Measurements from ENCODE around the gene HBD.

The HBD gene

DNA sequence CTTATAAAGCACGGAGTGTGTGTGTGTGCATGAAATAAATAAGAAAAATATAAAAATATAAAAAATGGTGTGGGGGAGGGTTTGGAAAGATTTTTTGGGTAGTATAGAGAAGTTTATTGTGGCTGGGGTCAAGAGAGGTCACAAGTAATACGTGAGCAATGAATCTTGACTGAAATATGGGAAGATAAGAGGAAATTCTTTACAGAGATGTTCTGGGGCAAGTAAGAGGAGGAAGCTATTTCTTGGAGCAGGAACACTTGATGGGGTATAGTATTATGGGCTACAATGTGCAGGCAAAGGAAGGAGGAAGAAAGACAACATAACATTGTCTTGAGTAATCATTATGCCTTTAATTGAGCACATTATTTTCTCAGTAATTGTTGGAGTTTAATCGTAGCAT is 2.1 kb downstream of the HBD start:
- no peak for DNase-seq

DNA sequence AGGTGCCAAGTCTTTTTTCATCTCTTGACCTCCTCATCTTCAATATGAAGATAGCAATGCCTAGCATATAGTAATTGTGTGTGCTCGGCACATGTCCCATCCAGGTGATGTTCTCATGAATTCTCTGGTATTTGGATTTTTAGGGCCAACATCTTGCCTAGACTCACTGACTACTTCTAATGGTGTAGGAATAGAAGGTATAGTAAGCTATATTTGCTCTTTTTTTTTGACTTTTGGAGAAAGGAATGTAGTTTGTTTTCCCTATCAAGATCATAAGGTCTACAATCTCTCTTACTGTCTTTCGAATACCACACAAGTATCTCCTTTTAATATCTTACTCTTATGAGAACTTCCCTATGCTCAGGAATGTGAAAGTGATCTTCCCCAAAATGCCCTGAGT is 3.2 kb downstream of the HBD start:
- DNase-seq, result no peak

GRCh38 chr11:5230266-5230665 is 4.0 kb downstream of the HBD start:
- DNase-seq, result no peak

DNA sequence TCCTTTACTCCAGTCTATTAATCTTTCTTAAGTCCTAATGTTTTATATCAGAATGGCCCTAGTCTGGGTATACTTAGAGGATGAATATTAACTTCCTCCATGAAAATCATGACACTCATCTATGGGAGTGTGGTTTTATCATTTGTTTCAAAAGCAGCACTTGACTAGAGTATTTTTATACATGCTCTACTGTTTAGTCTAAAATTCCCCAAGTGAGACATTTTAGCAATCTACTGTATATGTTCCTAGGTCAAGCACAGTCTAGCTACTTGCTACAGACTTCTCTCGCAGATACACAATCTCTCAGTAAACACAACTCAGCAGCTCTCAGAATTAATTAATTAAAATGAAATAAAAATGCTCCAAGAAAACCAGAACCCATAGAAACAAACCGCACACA is 4.5 kb downstream of the HBD start:
- no peak for DNase-seq

DNA sequence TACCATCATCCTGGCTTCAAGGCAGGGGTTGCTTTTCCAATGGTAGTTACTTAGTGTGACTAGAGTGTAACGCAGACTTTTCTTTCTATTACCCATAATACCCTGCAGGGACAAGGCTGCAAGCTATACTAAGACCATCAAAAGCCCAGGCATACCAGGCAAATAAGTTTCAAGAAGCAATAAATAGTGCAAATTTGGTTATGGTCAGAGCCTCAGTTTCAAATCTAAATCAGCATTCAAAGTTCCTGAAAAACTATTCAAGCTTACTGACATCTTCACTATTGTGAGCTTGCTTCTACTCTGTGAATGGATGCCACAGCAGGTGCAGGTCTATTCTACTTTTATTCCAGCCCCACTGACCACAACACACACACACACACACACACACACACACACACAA is 4.9 kb downstream of the HBD start:
- no peak for DNase-seq

- DNase-seq, result no peak
Observed at GRCh38 chr11:5228124-5228523, 6.2 kb downstream of the HBD start.

GRCh38 chr11:5227681-5228080 is 6.6 kb downstream of the HBD start:
- DNase-seq, result no peak

DNA sequence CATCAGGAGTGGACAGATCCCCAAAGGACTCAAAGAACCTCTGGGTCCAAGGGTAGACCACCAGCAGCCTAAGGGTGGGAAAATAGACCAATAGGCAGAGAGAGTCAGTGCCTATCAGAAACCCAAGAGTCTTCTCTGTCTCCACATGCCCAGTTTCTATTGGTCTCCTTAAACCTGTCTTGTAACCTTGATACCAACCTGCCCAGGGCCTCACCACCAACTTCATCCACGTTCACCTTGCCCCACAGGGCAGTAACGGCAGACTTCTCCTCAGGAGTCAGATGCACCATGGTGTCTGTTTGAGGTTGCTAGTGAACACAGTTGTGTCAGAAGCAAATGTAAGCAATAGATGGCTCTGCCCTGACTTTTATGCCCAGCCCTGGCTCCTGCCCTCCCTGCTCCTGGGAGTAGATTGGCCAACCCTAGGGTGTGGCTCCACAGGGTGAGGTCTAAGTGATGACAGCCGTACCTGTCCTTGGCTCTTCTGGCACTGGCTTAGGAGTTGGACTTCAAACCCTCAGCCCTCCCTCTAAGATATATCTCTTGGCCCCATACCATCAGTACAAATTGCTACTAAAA is 7.5 kb downstream of the HBD start, which contains the start of gene HBB:
TSS of gene HBB (minus strand) at position 340 of the 579 bp plus-strand sequence. CDS start at position 290, 50 bp downstream.
- no peak for DNase-seq

DNA sequence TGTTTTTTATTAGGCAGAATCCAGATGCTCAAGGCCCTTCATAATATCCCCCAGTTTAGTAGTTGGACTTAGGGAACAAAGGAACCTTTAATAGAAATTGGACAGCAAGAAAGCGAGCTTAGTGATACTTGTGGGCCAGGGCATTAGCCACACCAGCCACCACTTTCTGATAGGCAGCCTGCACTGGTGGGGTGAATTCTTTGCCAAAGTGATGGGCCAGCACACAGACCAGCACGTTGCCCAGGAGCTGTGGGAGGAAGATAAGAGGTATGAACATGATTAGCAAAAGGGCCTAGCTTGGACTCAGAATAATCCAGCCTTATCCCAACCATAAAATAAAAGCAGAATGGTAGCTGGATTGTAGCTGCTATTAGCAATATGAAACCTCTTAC is 8.8 kb downstream of the HBD start:
- no peak for DNase-seq

GRCh38 chr11:5224538-5225479 is 9.5 kb downstream of the HBD start:
- DNase-seq, result no peak

DNA sequence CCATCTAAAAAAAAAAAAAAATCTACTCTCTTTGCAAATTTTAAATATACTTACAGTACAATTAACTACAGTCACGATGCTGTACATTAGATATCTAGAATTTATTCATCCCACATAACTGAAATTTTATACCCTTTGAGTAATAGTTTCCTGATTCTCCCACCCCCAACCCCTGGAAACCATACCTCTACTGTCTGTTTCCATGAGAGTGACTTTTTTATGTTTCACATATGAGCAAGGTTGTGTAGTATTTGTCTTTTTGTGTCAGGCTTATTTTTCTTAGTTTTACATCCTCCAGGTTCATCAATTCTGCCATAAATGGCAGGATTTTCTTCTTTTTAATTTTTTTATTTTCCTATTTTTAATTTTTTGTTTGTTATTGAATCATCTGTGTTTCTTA is 10.6 kb downstream of the HBD start:
- DNase-seq, result no peak

- no peak for DNase-seq
Observed at GRCh38 chr11:5223146-5223545, 11.1 kb downstream of the HBD start.

GRCh38 chr11:5210376-5210885 is 23.9 kb downstream of the HBD start:
- DNase-seq, result no peak

GRCh38 chr11:5204787-5205186 is 29.5 kb downstream of the HBD start:
- DNase-seq, result peak in 1 of 5 experiments; percentile 1

DNA sequence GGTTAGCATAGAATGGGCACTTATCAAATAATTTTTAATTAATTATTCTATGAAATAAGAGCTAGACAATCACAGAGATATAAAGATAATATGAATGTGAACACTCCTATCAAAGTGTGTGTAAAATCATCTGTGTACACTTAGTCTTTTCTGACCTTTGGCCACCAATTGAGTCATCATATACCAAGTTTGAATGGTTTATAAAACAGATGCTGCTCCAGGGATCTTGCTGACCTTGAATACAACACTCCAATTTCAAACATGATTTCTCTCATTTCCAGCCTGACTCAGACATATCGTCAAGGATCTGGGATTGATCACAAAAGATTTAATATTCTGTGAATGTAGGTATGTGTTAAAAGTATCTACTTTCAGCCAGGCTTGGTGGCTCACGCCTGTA is 30.9 kb downstream of the HBD start:
- no peak for DNase-seq

GRCh38 chr11:5200582-5200981 is 33.7 kb downstream of the HBD start, which contains the start of gene OR51V1:
TSS of gene OR51V1 (minus strand) at chr11:5200682. CDS start at chr11:5200682, 0 bp downstream.
- DNase-seq, result no peak

DNA sequence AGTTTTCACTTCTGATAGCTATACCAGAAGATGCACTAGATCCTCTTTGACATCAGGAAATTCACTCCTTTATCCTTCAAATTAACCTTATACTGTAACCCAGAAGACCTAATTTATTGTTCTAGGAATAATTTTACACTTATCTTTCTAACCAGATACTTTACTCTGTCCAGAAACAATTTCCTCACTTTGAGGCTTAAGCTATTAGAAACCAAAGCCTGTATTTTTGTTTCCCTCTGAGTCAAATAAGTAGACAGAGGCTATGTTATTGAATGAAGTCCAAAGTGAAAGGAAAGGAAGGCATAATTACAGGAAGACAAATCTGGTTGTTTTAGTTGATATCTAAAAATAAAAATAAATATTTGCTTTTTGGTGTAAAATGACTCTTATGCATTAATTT is 36.0 kb downstream of the HBD start:
- no peak for DNase-seq

DNA sequence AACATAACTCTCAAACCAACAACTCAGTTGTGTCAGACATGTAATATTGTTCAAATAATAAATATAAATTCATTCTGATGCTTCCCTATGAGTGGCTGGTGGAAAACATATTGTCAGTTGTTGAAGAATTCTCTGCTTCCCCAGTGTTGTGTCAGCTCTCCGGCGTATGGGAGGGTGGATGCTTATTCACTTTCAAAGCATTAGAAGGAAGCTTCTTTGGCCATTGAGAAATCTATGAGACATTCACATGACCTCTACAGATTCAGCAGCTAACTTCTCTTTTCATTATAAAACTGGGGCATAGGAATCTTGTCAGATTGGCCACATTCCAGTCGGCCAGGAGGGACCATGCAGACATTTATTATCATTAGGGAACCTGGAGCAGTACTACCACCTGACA is 36.7 kb downstream of the HBD start:
- no peak for DNase-seq

DNA sequence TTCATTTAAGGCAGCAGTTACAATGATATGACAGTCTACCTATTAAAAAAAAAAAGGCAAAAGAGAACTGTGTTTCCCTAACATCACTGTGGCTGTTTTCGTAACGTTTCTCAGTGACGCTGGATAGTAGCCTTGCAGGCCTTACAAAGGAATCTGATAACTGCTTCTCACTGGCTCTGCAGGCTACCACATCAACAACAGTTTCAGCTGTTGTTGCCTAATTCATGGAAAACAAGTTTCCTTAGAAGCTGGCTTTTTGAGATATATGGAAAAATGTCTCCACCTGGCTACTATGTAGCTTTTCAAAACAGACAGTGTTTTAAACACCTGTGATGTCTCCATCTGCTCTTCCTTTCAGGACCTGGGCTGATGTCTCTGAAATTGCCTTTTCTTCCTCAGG is 37.6 kb downstream of the HBD start:
- no peak for DNase-seq

- no peak for DNase-seq
Observed at GRCh38 chr11:5196067-5196466, 38.2 kb downstream of the HBD start.

DNA sequence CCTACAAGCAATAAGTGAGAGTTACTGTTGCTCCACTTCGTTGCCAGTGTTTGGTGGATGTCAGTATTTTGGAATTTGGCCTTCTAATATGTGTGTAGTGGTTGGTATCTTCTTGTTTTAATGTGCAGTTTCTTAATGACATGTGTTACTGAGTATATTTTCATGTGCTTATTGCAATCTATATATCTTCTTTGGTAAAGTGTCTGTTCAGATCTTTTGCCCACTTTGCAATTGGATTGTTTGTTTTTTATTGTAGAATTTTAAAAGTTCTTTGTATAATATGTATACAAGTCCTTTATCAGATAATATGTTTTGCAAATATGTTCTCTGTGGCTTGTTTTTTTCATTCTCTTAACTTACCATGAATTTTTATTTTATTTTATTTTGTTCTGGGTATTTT is 41.5 kb downstream of the HBD start:
- no peak for DNase-seq

- no peak for DNase-seq
Observed at GRCh38 chr11:5188201-5188600, 46.1 kb downstream of the HBD start.
